Neural cell (in vitro differentiated cells): Measurements from ENCODE around the gene ABCB10.

ENCODE experiments used
- CTCF ChIP-seq: fragments of 450-650 bp; IDR thresholded peaks from 2 replicates; pipeline ENCODE4 v1.5.1; 2014; ENCODE audit warnings: antibody characterized with exemption, mild to moderate bottlenecking, moderate library complexity; ENCODE audit not compliant: poor library complexity, severe bottlenecking
- EP300 ChIP-seq: fragments of 450-650 bp; conservative IDR thresholded peaks from 2 replicates; pipeline ENCODE4 v1.6.1; 2014; ENCODE audit warnings: antibody characterized with exemption, mild to moderate bottlenecking, moderate library complexity; ENCODE audit not compliant: poor library complexity, severe bottlenecking
- EZH2 ChIP-seq: fragments of 200-600, 300-800 bp; shearing (Covaris generic), sonication (generic); IDR thresholded peaks from 2 replicates; pipeline ENCODE4 v1.6.1; 2014; ENCODE audit warnings: antibody characterized with exemption, low read length, borderline replicate concordance, mild to moderate bottlenecking; ENCODE audit not compliant: insufficient read depth, poor library complexity, severe bottlenecking
- POLR2AphosphoS5 ChIP-seq: IDR thresholded peaks from 2 replicates; pipeline ENCODE4 v1.6.1; 2012
- RAD21 ChIP-seq: fragments of 450-650 bp; conservative IDR thresholded peaks from 2 replicates; pipeline ENCODE4 v1.6.1; 2014; ENCODE audit warnings: antibody characterized with exemption, mild to moderate bottlenecking, moderate library complexity
- REST ChIP-seq: IDR thresholded peaks from 2 replicates; pipeline ENCODE4 v1.6.1; 2012; ENCODE audit warnings: borderline replicate concordance
- TAF1 ChIP-seq: IDR thresholded peaks from 2 replicates; pipeline ENCODE4 v1.6.1; 2012; ENCODE audit warnings: low read depth

GRCh38 chr1:229507502-229507901, 51.0 kb downstream of the ABCB10 start:
- no peak for TF ChIP-seq REST
- no peak for TF ChIP-seq CTCF
- TF ChIP-seq POLR2AphosphoS5 = no peak
- no peak for TF ChIP-seq EZH2
- no peak for TF ChIP-seq EP300
- no peak for TF ChIP-seq RAD21
- no peak for TF ChIP-seq TAF1
